H1 (cell line): Measurements from ENCODE around the gene DMBX1. TPM values are rescaled to one million over a fixed set of nuclear protein-coding genes. Genes with fewer than 3 reads are reported as not detected.

Experiments
- TCF12 ChIP-seq: IDR thresholded peaks from 2 replicates; pipeline ENCODE4 v1.6.1; 2011; ENCODE audit warnings: low read depth, mild to moderate bottlenecking, low read length
- polyA plus RNA-seq, 7 experiments: library from polyadenylated mRNA; depleted of rRNA in 3 of 7; stranded (reverse) in 5 of 7; unstranded in 2 of 7; fragments of >200 nt in 5 of 7; fragments of 200-250 nt in 2 of 7; gene quantifications; 1 replicate in 5 of 7; 2 replicates in 1 of 7; 4 replicates in 1 of 7; pipeline versions ENCODE4 v1.2.1 to v1.2.3, GENCODE V29; 2011 to 2013; ENCODE audit warnings: missing spikeins in 2 of 7, mixed read lengths in 2 of 7
- total RNA-seq: library from RNA; stranded (reverse); fragmentation: NEBNext Ultra II Directional; extraction: Animal tissue kit (Norgen Biotek cat#: 25700); gene quantifications from 2 replicates; pipeline ENCODE4 v1.2.1, GENCODE V29; 2021
- TF ChIP-seq, protein P1 (sequence below): fragments of 300-600 bp; sonication (generic); IDR thresholded peaks from 2 replicates; pipeline ENCODE4 v1.7.1; 2012; ENCODE audit warnings: low read length, moderate library complexity, mild to moderate bottlenecking, inconsistent platforms; ENCODE audit not compliant: insufficient replicate concordance

The DMBX1 gene
- total and polyA plus RNA-seq, 2 of the 8 experiments (the other 6 are each of a cell fraction or from before 2014, with no cell fraction given): 0.23 to 0.30 TPM

DNA sequence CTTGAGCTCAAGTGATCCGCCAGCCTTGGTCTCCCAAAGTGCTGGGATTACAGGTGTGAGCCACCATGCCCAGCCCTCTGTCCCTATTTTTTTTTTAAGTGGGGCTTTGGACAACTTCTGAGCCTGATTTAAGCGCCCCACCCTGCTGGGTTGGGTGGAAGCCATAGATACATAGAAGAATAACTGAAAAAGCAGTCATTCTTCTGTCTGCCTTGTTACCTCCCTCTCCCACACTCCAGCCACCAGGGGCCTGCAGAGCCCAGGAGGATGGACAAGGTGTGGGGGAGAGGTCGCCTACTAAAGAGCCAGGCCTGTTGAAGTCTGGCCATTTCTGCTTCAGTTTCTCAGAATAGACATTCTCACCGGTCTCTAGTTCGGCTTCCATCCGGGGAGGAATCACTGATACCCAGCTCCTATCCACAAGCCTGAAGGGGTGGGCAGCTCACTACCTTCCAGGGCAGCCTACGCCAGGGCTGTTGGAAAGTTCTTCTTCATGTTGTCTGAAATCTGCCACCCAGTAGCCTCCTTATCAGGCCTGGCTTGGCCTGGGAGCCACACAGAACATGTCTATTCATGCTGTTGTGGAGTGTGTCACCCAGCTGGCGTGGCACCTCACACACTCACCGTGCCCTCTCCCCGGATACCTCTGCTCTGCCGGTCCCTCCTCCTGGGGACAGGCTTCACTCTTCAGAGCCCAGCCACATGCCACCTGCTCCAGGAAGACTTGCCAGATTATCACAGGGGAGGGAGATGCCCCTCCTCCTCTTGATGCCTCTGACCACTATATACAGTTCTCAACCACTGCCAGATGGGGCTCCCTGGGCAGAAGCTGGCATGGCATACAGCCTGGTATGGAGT lies 34.1 kb downstream of the DMBX1 start (continued):
- TF ChIP-seq, protein P1, sequence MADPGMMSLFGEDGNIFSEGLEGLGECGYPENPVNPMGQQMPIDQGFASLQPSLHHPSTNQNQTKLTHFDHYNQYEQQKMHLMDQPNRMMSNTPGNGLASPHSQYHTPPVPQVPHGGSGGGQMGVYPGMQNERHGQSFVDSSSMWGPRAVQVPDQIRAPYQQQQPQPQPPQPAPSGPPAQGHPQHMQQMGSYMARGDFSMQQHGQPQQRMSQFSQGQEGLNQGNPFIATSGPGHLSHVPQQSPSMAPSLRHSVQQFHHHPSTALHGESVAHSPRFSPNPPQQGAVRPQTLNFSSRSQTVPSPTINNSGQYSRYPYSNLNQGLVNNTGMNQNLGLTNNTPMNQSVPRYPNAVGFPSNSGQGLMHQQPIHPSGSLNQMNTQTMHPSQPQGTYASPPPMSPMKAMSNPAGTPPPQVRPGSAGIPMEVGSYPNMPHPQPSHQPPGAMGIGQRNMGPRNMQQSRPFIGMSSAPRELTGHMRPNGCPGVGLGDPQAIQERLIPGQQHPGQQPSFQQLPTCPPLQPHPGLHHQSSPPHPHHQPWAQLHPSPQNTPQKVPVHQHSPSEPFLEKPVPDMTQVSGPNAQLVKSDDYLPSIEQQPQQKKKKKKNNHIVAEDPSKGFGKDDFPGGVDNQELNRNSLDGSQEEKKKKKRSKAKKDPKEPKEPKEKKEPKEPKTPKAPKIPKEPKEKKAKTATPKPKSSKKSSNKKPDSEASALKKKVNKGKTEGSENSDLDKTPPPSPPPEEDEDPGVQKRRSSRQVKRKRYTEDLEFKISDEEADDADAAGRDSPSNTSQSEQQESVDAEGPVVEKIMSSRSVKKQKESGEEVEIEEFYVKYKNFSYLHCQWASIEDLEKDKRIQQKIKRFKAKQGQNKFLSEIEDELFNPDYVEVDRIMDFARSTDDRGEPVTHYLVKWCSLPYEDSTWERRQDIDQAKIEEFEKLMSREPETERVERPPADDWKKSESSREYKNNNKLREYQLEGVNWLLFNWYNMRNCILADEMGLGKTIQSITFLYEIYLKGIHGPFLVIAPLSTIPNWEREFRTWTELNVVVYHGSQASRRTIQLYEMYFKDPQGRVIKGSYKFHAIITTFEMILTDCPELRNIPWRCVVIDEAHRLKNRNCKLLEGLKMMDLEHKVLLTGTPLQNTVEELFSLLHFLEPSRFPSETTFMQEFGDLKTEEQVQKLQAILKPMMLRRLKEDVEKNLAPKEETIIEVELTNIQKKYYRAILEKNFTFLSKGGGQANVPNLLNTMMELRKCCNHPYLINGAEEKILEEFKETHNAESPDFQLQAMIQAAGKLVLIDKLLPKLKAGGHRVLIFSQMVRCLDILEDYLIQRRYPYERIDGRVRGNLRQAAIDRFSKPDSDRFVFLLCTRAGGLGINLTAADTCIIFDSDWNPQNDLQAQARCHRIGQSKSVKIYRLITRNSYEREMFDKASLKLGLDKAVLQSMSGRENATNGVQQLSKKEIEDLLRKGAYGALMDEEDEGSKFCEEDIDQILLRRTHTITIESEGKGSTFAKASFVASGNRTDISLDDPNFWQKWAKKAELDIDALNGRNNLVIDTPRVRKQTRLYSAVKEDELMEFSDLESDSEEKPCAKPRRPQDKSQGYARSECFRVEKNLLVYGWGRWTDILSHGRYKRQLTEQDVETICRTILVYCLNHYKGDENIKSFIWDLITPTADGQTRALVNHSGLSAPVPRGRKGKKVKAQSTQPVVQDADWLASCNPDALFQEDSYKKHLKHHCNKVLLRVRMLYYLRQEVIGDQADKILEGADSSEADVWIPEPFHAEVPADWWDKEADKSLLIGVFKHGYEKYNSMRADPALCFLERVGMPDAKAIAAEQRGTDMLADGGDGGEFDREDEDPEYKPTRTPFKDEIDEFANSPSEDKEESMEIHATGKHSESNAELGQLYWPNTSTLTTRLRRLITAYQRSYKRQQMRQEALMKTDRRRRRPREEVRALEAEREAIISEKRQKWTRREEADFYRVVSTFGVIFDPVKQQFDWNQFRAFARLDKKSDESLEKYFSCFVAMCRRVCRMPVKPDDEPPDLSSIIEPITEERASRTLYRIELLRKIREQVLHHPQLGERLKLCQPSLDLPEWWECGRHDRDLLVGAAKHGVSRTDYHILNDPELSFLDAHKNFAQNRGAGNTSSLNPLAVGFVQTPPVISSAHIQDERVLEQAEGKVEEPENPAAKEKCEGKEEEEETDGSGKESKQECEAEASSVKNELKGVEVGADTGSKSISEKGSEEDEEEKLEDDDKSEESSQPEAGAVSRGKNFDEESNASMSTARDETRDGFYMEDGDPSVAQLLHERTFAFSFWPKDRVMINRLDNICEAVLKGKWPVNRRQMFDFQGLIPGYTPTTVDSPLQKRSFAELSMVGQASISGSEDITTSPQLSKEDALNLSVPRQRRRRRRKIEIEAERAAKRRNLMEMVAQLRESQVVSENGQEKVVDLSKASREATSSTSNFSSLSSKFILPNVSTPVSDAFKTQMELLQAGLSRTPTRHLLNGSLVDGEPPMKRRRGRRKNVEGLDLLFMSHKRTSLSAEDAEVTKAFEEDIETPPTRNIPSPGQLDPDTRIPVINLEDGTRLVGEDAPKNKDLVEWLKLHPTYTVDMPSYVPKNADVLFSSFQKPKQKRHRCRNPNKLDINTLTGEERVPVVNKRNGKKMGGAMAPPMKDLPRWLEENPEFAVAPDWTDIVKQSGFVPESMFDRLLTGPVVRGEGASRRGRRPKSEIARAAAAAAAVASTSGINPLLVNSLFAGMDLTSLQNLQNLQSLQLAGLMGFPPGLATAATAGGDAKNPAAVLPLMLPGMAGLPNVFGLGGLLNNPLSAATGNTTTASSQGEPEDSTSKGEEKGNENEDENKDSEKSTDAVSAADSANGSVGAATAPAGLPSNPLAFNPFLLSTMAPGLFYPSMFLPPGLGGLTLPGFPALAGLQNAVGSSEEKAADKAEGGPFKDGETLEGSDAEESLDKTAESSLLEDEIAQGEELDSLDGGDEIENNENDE: no peak
- no peak for TF ChIP-seq TCF12
